Measurements from ENCODE around the gene NALCN. TPM values are rescaled to one million over a fixed set of nuclear protein-coding genes. Genes with fewer than 3 reads are reported as not detected.

The NALCN gene
- total and polyA plus RNA-seq, 2 experiments from 2014 or later: 0.33 to 0.57 TPM

GRCh38 chr13:101010100-101010499 lies 406.2 kb downstream of the NALCN start:
- Histone ChIP-seq H3K9me3 (ENCODE audit: low read depth) (no peaks in the 10 kb centered on the region), H3K36me3 (replicated peaks; ENCODE audit: insufficient read depth, low read depth) (no peaks in the 10 kb centered on the region), H3K27ac (no peak overlapping the region), H3K4me2 (no peak overlapping the region), H3K4me1 (ENCODE audit: insufficient read depth) (no peaks in the 10 kb centered on the region), H3K9me2 (replicated peaks; ENCODE audit: insufficient read depth) (no peaks in the 10 kb centered on the region), H3K79me2 (no peaks in the 10 kb centered on the region), H3K4me3 (no peak overlapping the region), H4K20me1 (ENCODE audit: insufficient read depth, poor library complexity, severe bottlenecking) (no peaks in the 10 kb centered on the region), H3K27me3 (no peaks in the 10 kb centered on the region), H2AFZ (no peak overlapping the region)
- 91% methylated on average over 2 of the region's 2 CpGs for WGBS (ENCODE audit: low lambda C conversion rate, missing lambda C conversion rate)
- DNase-seq (ENCODE audit: low spot score): no peak
- no peak for TF ChIP-seq EZH2phosphoT487 (IDR thresholded peaks at IDR 0.05; ENCODE audit: low read depth, severe bottlenecking, unreplicated experiment)
- TF ChIP-seq, protein P1, sequence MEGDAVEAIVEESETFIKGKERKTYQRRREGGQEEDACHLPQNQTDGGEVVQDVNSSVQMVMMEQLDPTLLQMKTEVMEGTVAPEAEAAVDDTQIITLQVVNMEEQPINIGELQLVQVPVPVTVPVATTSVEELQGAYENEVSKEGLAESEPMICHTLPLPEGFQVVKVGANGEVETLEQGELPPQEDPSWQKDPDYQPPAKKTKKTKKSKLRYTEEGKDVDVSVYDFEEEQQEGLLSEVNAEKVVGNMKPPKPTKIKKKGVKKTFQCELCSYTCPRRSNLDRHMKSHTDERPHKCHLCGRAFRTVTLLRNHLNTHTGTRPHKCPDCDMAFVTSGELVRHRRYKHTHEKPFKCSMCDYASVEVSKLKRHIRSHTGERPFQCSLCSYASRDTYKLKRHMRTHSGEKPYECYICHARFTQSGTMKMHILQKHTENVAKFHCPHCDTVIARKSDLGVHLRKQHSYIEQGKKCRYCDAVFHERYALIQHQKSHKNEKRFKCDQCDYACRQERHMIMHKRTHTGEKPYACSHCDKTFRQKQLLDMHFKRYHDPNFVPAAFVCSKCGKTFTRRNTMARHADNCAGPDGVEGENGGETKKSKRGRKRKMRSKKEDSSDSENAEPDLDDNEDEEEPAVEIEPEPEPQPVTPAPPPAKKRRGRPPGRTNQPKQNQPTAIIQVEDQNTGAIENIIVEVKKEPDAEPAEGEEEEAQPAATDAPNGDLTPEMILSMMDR (IDR thresholded peaks at IDR 0.05; ENCODE audit: poor library complexity): no peak
- TF ChIP-seq EZH2 (IDR thresholded peaks at IDR 0.05; ENCODE audit: borderline replicate concordance): no peak

DNA sequence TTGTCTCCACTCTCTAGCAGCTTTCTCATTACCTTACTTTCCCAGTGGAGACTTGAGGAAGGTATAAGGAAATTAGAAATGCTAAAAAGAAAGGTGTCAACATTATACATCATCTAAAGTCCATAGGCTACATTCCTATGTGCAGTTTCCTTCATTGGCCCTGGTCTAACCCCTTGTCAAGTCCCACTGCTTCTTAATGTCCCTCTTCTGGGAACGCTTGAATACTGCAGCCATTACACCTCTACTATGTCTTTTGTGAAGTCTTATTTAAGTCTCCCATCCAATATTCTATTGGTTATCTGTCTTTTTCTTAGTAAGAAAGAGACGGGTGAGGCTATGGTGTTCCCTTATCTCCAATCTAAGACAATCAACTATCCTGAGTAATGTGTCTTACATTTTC lies 409.1 kb downstream of the NALCN start:
- no peaks in the 10 kb centered on the region for H3K4me1 ChIP-seq (ENCODE audit: insufficient read depth)
- no peak overlapping the region for H3K4me3 ChIP-seq
- H3K9me2 ChIP-seq (replicated peaks; ENCODE audit: insufficient read depth): no peaks in the 10 kb centered on the region
- TF ChIP-seq, protein P1 (IDR thresholded peaks at IDR 0.05; ENCODE audit: poor library complexity): no peak
- no peak for TF ChIP-seq EZH2phosphoT487 (IDR thresholded peaks at IDR 0.05; ENCODE audit: low read depth, severe bottlenecking, unreplicated experiment)
- no peak for TF ChIP-seq EZH2 (IDR thresholded peaks at IDR 0.05; ENCODE audit: borderline replicate concordance)
- H4K20me1 ChIP-seq (ENCODE audit: insufficient read depth, poor library complexity, severe bottlenecking): no peaks in the 10 kb centered on the region
- H2AFZ ChIP-seq: no peak overlapping the region
- no peak overlapping the region for H3K27ac ChIP-seq
- no peak overlapping the region for H3K4me2 ChIP-seq
- DNase-seq (ENCODE audit: low spot score): no peak
- no peaks in the 10 kb centered on the region for H3K9me3 ChIP-seq (ENCODE audit: low read depth)
- H3K27me3 ChIP-seq: no peaks in the 10 kb centered on the region
- H3K79me2 ChIP-seq: no peaks in the 10 kb centered on the region
- WGBS (ENCODE audit: low lambda C conversion rate, missing lambda C conversion rate): 62% methylated on average over 2 of the region's 2 CpGs
- no peaks in the 10 kb centered on the region for H3K36me3 ChIP-seq (replicated peaks; ENCODE audit: insufficient read depth, low read depth)

Other genes starting within 250 kb of the NALCN start
- gene ITGBL1, start 36.2 kb upstream of the NALCN start, total RNA-seq: 0.33 TPM in 1 of 2 replicates, not detected in the other
- gene ITGBL1, start 36.2 kb upstream of the NALCN start, polyA plus RNA-seq: not detected in 2 replicates

Data from hepatocyte (in vitro differentiated cells).